Common myeloid progenitor, CD34-positive (primary cell): ENCODE data around the gene ADAM29.

ENCODE experiments used
- CTCF ChIA-PET: fragments of 350-600 bp; sonication (Branson Sonifier 250); formaldehyde crosslinking; loops from one replicate; lab custom pipeline; 2021; ENCODE audit warnings: antibody characterized with exemption; lab: Charles Lee
- POLR2A ChIA-PET: fragments of 350-600 bp; sonication (Branson Sonifier 250); formaldehyde crosslinking; loops from one replicate; lab custom pipeline; 2021; ENCODE audit warnings: antibody characterized with exemption; lab: Charles Lee
- DNase-seq, 3 donors: peaks; one replicate each; pipeline versions ENCODE4 v3.0.0 to v3.0.0-alpha.2; 2013
- H3K27ac ChIP-seq, 2 experiments: 1 replicate in 1 of 2; 2 replicates in 1 of 2; pipeline ENCODE4 v1.7.0; 2013; ENCODE audit warnings: inconsistent platforms in 2 of 2, low read length in 2 of 2, mild to moderate bottlenecking in 2 of 2, low read depth in 1 of 2, moderate library complexity in 1 of 2; ENCODE audit not compliant: severe bottlenecking in 2 of 2, insufficient read depth in 1 of 2, poor library complexity in 1 of 2
- H3K27me3 ChIP-seq, 5 experiments: replicated peaks in 2 of 5; 1 replicate in 3 of 5; 2 replicates in 2 of 5; pipeline versions ENCODE4 v1.6.1 to v1.7.0; 2013; ENCODE audit warnings: low read length in 4 of 5, mild to moderate bottlenecking in 2 of 5, moderate library complexity in 2 of 5, inconsistent platforms in 1 of 5; ENCODE audit not compliant: insufficient read depth in 5 of 5, control insufficient read depth in 4 of 5
- H3K36me3 ChIP-seq, 4 experiments: 1 replicate in 2 of 4; 2 replicates in 2 of 4; pipeline versions ENCODE4 v1.6.1 to v1.7.0; 2013; ENCODE audit warnings: low read length in 3 of 4, control low read depth in 1 of 4, mild to moderate bottlenecking in 1 of 4; ENCODE audit not compliant: control insufficient read depth in 4 of 4, insufficient read depth in 4 of 4
- H3K4me1 ChIP-seq, 4 experiments: 1 replicate in 3 of 4; 2 replicates in 1 of 4; pipeline versions ENCODE4 v1.6.1 to v1.7.1; 2013; ENCODE audit warnings: low read length in 3 of 4, mild to moderate bottlenecking in 3 of 4, control low read depth in 1 of 4, inconsistent platforms in 1 of 4, moderate library complexity in 1 of 4; ENCODE audit not compliant: control insufficient read depth in 4 of 4, insufficient read depth in 4 of 4; ENCODE audit errors: control extremely low read depth in 1 of 4
- H3K4me3 ChIP-seq, 7 experiments: 1 replicate in 4 of 7; 2 replicates in 3 of 7; pipeline versions ENCODE4 v1.5.1 to v1.7.0; 2013; ENCODE audit warnings: mild to moderate bottlenecking in 7 of 7, low read length in 6 of 7, moderate library complexity in 6 of 7, inconsistent platforms in 2 of 7, low read depth in 2 of 7, control low read depth in 1 of 7; ENCODE audit not compliant: insufficient read depth in 4 of 7, control insufficient read depth in 1 of 7; ENCODE audit errors: extremely low read depth in 1 of 7
- H3K9me3 ChIP-seq, 5 experiments: 1 replicate in 4 of 5; 2 replicates in 1 of 5; pipeline versions ENCODE4 v1.6.1 to v1.7.1; 2013; ENCODE audit warnings: low read length in 4 of 5, mild to moderate bottlenecking in 2 of 5, inconsistent platforms in 1 of 5, low read depth in 1 of 5, moderate library complexity in 1 of 5; ENCODE audit not compliant: control insufficient read depth in 4 of 5, insufficient read depth in 2 of 5; ENCODE audit errors: control extremely low read depth in 1 of 5
- WGBS: methylation state at CpG from one replicate; pipeline ENCODE4 v1.1.5; 2013; ENCODE audit not compliant: insufficient coverage; 5-methylcytosine and 5-hydroxymethylcytosine counted together

ADAM29 gene

GRCh38 chr4:174928174-174928573, 10.0 kb downstream of the ADAM29 start:
- Histone ChIP-seq H3K36me3 (no peaks in the 10 kb centered on the region), H3K27ac (no peak overlapping the region), H3K27me3 (peaks cover 0 to 2% (median 0%) of the 10 kb centered on the region in 5 experiments), H3K4me1 (no peaks in the 10 kb centered on the region), H3K9me3 (no peaks in the 10 kb centered on the region), H3K4me3 (no peak overlapping the region)
- WGBS, result 100% methylated on average over 2 of the region's 6 CpGs
- CTCF ChIA-PET, result no interaction called here
- no peak for DNase-seq
- POLR2A ChIA-PET, result no interaction called here

- Histone ChIP-seq H3K36me3 (no peaks in the 10 kb centered on the region), H3K27me3 (peaks cover 0 to 2% (median 0%) of the 10 kb centered on the region in 5 experiments), H3K4me1 (no peaks in the 10 kb centered on the region), H3K27ac (no peak overlapping the region), H3K4me3 (no peak overlapping the region), H3K9me3 (no peaks in the 10 kb centered on the region)
- DNase-seq, result no peak
- ChIA-PET POLR2A (no interaction called here), CTCF (no interaction called here)
- 100% methylated on average over 3 of the region's 4 CpGs for WGBS
Observed at GRCh38 chr4:174928575-174929253, 10.6 kb downstream of the ADAM29 start.

- DNase-seq, result no peak
- Histone ChIP-seq H3K36me3 (no peaks in the 10 kb centered on the region), H3K9me3 (no peaks in the 10 kb centered on the region), H3K4me1 (no peaks in the 10 kb centered on the region), H3K4me3 (no peak overlapping the region), H3K27ac (no peak overlapping the region), H3K27me3 (peaks cover 0 to 2% (median 0%) of the 10 kb centered on the region in 5 experiments)
- POLR2A ChIA-PET, result no interaction called here
- WGBS, result no CpG with 5 or more reads among the region's 6 CpGs
- CTCF ChIA-PET, result no interaction called here
Observed at GRCh38 chr4:174929346-174929745, 11.2 kb downstream of the ADAM29 start.

GRCh38 chr4:174930895-174931294, 12.7 kb downstream of the ADAM29 start:
- no peaks in the 10 kb centered on the region for H3K9me3 ChIP-seq
- peaks cover 0 to 2% (median 0%) of the 10 kb centered on the region in 5 experiments for H3K27me3 ChIP-seq
- no peaks in the 10 kb centered on the region for H3K36me3 ChIP-seq
- H3K4me1 ChIP-seq, result no peaks in the 10 kb centered on the region
- no peak overlapping the region for H3K27ac ChIP-seq
- CTCF ChIA-PET, result no interaction called here
- H3K4me3 ChIP-seq, result no peak overlapping the region
- POLR2A ChIA-PET, result no interaction called here
- no peak for DNase-seq
- 100% methylated on average over 2 of the region's 5 CpGs for WGBS

- ChIA-PET CTCF (no interaction called here), POLR2A (no interaction called here)
- no peak for DNase-seq
- Histone ChIP-seq H3K4me3 (no peak overlapping the region), H3K4me1 (no peaks in the 10 kb centered on the region), H3K36me3 (no peaks in the 10 kb centered on the region), H3K27ac (no peak overlapping the region), H3K27me3 (peaks cover 0 to 2% (median 0%) of the 10 kb centered on the region in 5 experiments), H3K9me3 (no peaks in the 10 kb centered on the region)
- no CpG with 5 or more reads among the region's 1 CpG for WGBS
Observed at GRCh38 chr4:174933083-174933482, 14.9 kb downstream of the ADAM29 start.

- WGBS, result no CpG with 5 or more reads among the region's 4 CpGs
- Histone ChIP-seq H3K4me1 (no peaks in the 10 kb centered on the region), H3K27me3 (peaks cover 0 to 2% (median 0%) of the 10 kb centered on the region in 5 experiments), H3K36me3 (no peaks in the 10 kb centered on the region), H3K27ac (no peak overlapping the region), H3K9me3 (no peaks in the 10 kb centered on the region), H3K4me3 (no peak overlapping the region)
- ChIA-PET POLR2A (no interaction called here), CTCF (no interaction called here)
- DNase-seq, result no peak
Observed at GRCh38 chr4:174934360-174934759, 16.2 kb downstream of the ADAM29 start.

GRCh38 chr4:174935607-174936006, 17.4 kb downstream of the ADAM29 start:
- POLR2A ChIA-PET, result no interaction called here
- no peak for DNase-seq
- Histone ChIP-seq H3K4me1 (no peaks in the 10 kb centered on the region), H3K9me3 (no peaks in the 10 kb centered on the region), H3K36me3 (no peaks in the 10 kb centered on the region), H3K27ac (no peak overlapping the region), H3K4me3 (no peak overlapping the region), H3K27me3 (peaks cover 0 to 2% (median 0%) of the 10 kb centered on the region in 5 experiments)
- WGBS, result no CpG with 5 or more reads among the region's 2 CpGs
- CTCF ChIA-PET, result no interaction called here
